Epithelial cell of esophagus (primary cell): ENCODE data around the gene SAMD10.

ENCODE experiments used
- DNase-seq: peaks from one replicate; pipeline ENCODE4 v3.0.0; 2010; ENCODE audit warnings: low read depth
- H3K4me3 ChIP-seq: 2 replicates; pipeline ENCODE4 v1.5.1; 2011; ENCODE audit warnings: mild to moderate bottlenecking, low read length, control low read depth
- TF ChIP-seq, protein P1 (sequence below): IDR thresholded peaks from 2 replicates; pipeline ENCODE4 v1.5.1; 2011; ENCODE audit warnings: low read depth, mild to moderate bottlenecking, low read length, control low read depth, inconsistent platforms; ENCODE audit not compliant: insufficient read depth; ENCODE audit errors: missing control alignments

SAMD10 gene

DNA sequence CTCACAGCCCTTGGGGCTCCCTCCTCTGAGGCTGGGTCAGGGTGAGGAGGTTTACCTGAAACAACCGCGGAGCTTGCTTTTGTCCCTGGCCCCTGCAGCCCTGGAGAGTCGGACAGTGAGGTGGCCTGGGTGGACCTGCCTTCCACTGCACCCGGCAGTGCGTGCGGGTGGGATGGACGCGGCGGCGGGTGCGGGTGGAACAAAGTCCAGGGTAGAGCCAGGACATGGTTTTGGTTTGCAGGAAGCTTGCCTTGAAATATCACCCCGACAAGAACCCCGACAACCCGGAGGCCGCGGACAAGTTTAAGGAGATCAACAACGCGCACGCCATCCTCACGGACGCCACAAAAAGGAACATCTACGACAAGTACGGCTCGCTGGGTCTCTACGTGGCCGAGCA lies 50.4 kb downstream of the SAMD10 start:
- no peak overlapping the region for H3K4me3 ChIP-seq
- DNase-seq: no peak
- TF ChIP-seq, protein P1, sequence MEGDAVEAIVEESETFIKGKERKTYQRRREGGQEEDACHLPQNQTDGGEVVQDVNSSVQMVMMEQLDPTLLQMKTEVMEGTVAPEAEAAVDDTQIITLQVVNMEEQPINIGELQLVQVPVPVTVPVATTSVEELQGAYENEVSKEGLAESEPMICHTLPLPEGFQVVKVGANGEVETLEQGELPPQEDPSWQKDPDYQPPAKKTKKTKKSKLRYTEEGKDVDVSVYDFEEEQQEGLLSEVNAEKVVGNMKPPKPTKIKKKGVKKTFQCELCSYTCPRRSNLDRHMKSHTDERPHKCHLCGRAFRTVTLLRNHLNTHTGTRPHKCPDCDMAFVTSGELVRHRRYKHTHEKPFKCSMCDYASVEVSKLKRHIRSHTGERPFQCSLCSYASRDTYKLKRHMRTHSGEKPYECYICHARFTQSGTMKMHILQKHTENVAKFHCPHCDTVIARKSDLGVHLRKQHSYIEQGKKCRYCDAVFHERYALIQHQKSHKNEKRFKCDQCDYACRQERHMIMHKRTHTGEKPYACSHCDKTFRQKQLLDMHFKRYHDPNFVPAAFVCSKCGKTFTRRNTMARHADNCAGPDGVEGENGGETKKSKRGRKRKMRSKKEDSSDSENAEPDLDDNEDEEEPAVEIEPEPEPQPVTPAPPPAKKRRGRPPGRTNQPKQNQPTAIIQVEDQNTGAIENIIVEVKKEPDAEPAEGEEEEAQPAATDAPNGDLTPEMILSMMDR: no peak

DNA sequence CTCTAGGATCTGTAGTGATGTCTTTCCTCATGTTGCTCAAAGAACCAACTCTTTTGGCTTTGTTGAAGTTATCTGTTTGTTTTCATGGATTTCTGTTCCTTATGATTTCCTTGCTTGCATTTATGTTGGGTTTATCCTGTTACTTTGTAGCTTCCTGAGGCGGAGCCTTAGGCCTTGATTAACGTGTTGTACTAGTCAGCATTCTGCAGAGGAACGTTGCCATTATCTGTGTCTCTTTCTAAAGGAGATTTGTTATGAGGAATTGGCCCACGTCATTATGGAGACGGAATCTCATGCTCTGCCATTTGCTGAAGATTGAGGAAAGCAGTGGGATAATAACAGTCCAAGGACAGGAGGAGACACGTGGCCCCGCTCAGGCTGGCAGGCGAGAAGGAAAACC lies 53.1 kb downstream of the SAMD10 start:
- no peak for DNase-seq
- H3K4me3 ChIP-seq: no peak overlapping the region
- TF ChIP-seq, protein P1: no peak

DNA sequence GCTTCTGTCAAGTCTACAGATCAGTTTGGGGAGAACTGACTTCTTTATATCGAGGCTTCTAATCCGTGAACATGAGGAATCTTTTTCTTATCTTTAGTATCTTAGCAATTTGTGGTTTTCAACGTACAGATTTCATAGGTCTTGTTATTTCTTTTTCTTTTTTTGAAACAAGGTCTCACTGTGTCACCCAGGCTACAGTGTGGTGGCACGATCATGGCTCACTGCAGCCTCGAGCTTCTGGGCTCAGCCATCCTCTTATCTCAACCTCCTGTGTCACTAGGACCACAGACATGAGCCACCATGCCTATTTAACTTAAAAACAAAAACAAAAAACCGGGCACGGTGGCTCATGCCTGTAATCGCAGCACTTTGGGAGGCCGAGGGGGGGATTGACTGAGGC lies 55.2 kb downstream of the SAMD10 start:
- TF ChIP-seq, protein P1: no peak

More for the DNA sequence above, 55.2 kb downstream of the SAMD10 start:
- DNase-seq: no peak
- no peak overlapping the region for H3K4me3 ChIP-seq
